HCT116 (cell line): ENCODE data around the gene MTMR12.

Experiments used
- CEBPB ChIP-seq: IDR thresholded peaks from 2 replicates; pipeline ENCODE4 v1.6.1; 2012; ENCODE audit warnings: low read depth
- EZH2 ChIP-seq: fragments of 200-600 bp; sonication (generic); IDR thresholded peaks from 2 replicates; pipeline ENCODE4 v1.6.1; 2017; ENCODE audit warnings: antibody characterized with exemption, mixed run types
- EZH2phosphoT487 ChIP-seq: fragments of 200-600 bp; IDR thresholded peaks from 2 replicates; pipeline ENCODE4 v1.6.1; 2018; ENCODE audit warnings: antibody characterized with exemption, borderline replicate concordance
- POLR2A ChIP-seq: IDR thresholded peaks from 2 replicates; pipeline ENCODE4 v1.7.0; 2011; ENCODE audit warnings: borderline replicate concordance; ENCODE audit not compliant: insufficient read depth, insufficient read length; ENCODE audit errors: extremely low read depth
- POLR2AphosphoS5 ChIP-seq: IDR thresholded peaks from 2 replicates; pipeline ENCODE4 v1.6.1; 2011; ENCODE audit warnings: mild to moderate bottlenecking, low read depth, low read length, moderate library complexity
- RAD21 ChIP-seq: IDR thresholded peaks from 2 replicates; pipeline ENCODE4 v1.6.1; 2012; ENCODE audit warnings: low read depth, mild to moderate bottlenecking
- SP1 ChIP-seq: IDR thresholded peaks from 2 replicates; pipeline ENCODE4 v1.6.1; 2012; ENCODE audit warnings: low read depth
- YY1 ChIP-seq: IDR thresholded peaks from 2 replicates; pipeline ENCODE4 v1.6.1; 2011; ENCODE audit warnings: low read length, low read depth, moderate library complexity, mild to moderate bottlenecking; ENCODE audit not compliant: insufficient replicate concordance; ENCODE audit errors: extremely low read depth
- ZNF274 ChIP-seq: fragments of 200-500 bp; sonication (Bioruptor generic); IDR thresholded peaks from 2 replicates; pipeline ENCODE4 v1.6.1; 2014; ENCODE audit warnings: mild to moderate bottlenecking, low read depth, low read length, inconsistent platforms
- TF ChIP-seq, protein P1 (sequence below), 3 experiments: fragments of 200-600 bp in 1 of 3; sonication (generic) in 1 of 3; IDR thresholded peaks in 2 of 3; conservative IDR thresholded peaks in 1 of 3; 2 replicates each; pipeline ENCODE4 v1.5.1; 2012 to 2017; ENCODE audit warnings: low read depth in 2 of 3, low read length in 2 of 3, antibody characterized with exemption in 1 of 3, borderline replicate concordance in 1 of 3, control low read depth in 1 of 3, mild to moderate bottlenecking in 1 of 3, mixed read lengths in 1 of 3, mixed run types in 1 of 3, moderate library complexity in 1 of 3; ENCODE audit not compliant: insufficient read depth in 1 of 3
- TF ChIP-seq, protein P2 (sequence below): IDR thresholded peaks from 2 replicates; pipeline ENCODE4 v1.6.1; 2012
- TF ChIP-seq, protein P3 (sequence below): IDR thresholded peaks from 2 replicates; pipeline ENCODE4 v1.6.1; 2012
- TF ChIP-seq, protein P4 (sequence below): IDR thresholded peaks from 2 replicates; pipeline ENCODE4 v1.6.1; 2011; ENCODE audit warnings: mild to moderate bottlenecking, low read length, moderate library complexity; ENCODE audit not compliant: insufficient replicate concordance; ENCODE audit errors: extremely low read depth

DNA sequence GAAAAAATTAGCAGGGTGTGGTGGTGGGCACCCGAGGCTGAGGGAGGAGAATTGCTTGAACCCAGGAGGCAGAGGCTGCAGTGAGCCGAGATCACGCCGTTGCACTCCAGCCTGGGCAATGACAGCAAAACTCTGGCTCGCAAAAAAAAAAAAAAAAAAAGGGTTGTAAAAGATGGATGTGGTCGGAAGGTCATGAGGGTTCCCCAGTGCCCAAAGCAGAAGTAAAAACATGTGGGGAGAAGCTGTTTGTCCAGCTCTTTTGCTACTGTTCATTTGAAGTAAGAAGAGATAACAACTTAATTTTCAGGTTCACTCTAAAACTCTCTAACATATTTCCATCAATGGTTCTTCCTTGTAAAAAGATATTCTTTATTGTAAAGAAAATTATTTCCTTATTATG is 81.5 kb downstream of the MTMR12 start:
- TF ChIP-seq, protein P1, sequence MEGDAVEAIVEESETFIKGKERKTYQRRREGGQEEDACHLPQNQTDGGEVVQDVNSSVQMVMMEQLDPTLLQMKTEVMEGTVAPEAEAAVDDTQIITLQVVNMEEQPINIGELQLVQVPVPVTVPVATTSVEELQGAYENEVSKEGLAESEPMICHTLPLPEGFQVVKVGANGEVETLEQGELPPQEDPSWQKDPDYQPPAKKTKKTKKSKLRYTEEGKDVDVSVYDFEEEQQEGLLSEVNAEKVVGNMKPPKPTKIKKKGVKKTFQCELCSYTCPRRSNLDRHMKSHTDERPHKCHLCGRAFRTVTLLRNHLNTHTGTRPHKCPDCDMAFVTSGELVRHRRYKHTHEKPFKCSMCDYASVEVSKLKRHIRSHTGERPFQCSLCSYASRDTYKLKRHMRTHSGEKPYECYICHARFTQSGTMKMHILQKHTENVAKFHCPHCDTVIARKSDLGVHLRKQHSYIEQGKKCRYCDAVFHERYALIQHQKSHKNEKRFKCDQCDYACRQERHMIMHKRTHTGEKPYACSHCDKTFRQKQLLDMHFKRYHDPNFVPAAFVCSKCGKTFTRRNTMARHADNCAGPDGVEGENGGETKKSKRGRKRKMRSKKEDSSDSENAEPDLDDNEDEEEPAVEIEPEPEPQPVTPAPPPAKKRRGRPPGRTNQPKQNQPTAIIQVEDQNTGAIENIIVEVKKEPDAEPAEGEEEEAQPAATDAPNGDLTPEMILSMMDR (IDR thresholded peaks at IDR 0.05 in 2 of 3, conservative IDR thresholded peaks at IDR 0.05 in 1 of 3; ENCODE audit: borderline replicate concordance in 1 of 3, insufficient read depth in 1 of 3, low read depth in 2 of 3, low read length in 2 of 3): no peak
- TF ChIP-seq ZNF274 (no peak), POLR2AphosphoS5 (no peak), EZH2 (no peak), POLR2A (no peak), SP1 (no peak), RAD21 (no peak), CEBPB (no peak), YY1 (no peak), EZH2phosphoT487 (no peak)
- TF ChIP-seq, protein P2, sequence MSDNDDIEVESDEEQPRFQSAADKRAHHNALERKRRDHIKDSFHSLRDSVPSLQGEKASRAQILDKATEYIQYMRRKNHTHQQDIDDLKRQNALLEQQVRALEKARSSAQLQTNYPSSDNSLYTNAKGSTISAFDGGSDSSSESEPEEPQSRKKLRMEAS: no peak
- TF ChIP-seq, protein P3, sequence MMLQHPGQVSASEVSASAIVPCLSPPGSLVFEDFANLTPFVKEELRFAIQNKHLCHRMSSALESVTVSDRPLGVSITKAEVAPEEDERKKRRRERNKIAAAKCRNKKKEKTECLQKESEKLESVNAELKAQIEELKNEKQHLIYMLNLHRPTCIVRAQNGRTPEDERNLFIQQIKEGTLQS: no peak
- TF ChIP-seq, protein P4, sequence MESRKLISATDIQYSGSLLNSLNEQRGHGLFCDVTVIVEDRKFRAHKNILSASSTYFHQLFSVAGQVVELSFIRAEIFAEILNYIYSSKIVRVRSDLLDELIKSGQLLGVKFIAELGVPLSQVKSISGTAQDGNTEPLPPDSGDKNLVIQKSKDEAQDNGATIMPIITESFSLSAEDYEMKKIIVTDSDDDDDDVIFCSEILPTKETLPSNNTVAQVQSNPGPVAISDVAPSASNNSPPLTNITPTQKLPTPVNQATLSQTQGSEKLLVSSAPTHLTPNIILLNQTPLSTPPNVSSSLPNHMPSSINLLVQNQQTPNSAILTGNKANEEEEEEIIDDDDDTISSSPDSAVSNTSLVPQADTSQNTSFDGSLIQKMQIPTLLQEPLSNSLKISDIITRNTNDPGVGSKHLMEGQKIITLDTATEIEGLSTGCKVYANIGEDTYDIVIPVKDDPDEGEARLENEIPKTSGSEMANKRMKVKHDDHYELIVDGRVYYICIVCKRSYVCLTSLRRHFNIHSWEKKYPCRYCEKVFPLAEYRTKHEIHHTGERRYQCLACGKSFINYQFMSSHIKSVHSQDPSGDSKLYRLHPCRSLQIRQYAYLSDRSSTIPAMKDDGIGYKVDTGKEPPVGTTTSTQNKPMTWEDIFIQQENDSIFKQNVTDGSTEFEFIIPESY: no peak
